HG02943 (cell line): ENCODE measurements around the gene CANT1.

ENCODE experiments used
- ATAC-seq: cut with Tn5 transposase; IDR thresholded peaks from one replicate; pipeline ENCODE4 v1.9.1; 2021; ENCODE audit warnings: mild to moderate bottlenecking, low read depth, moderate library complexity; ENCODE audit not compliant: unreplicated experiment

Gene CANT1

GRCh38 chr17:78998311-78999055 is 11.1 kb downstream of the CANT1 start:
- no peak for ATAC-seq

GRCh38 chr17:78997881-78998280 is 11.7 kb downstream of the CANT1 start:
- no peak for ATAC-seq

GRCh38 chr17:78997231-78997741 is 12.3 kb downstream of the CANT1 start:
- ATAC-seq = no peak

- no peak for ATAC-seq
These were observed 12.8 kb downstream of the CANT1 start for GRCh38 chr17:78996781-78997201.

GRCh38 chr17:78995761-78996451 is 13.7 kb downstream of the CANT1 start:
- ATAC-seq = no peak

GRCh38 chr17:78995022-78995760 is 14.4 kb downstream of the CANT1 start:
- no peak for ATAC-seq

- no peak for ATAC-seq
These were observed 15.4 kb downstream of the CANT1 start for GRCh38 chr17:78993981-78994671.

- no peak for ATAC-seq
These were observed 16.2 kb downstream of the CANT1 start for GRCh38 chr17:78993241-78993956.

GRCh38 chr17:78992542-78993212 is 16.9 kb downstream of the CANT1 start:
- no peak for ATAC-seq

GRCh38 chr17:78991906-78992532 is 17.5 kb downstream of the CANT1 start:
- no peak for ATAC-seq

GRCh38 chr17:78991017-78991738 is 18.4 kb downstream of the CANT1 start:
- ATAC-seq = no peak

- ATAC-seq = no peak
These were observed 19.1 kb downstream of the CANT1 start for GRCh38 chr17:78990349-78991016.

- ATAC-seq = no peak
These were observed 21.4 kb downstream of the CANT1 start for GRCh38 chr17:78988152-78988551.

- no peak for ATAC-seq
These were observed 22.8 kb downstream of the CANT1 start for GRCh38 chr17:78986649-78987328.

GRCh38 chr17:78986048-78986648 is 23.4 kb downstream of the CANT1 start:
- no peak for ATAC-seq

- no peak for ATAC-seq
These were observed 24.2 kb downstream of the CANT1 start for GRCh38 chr17:78985395-78985794.
